HepG2 (cell line): ENCODE results near the gene ACD. TPM values are rescaled to one million over a fixed set of nuclear protein-coding genes. Genes with fewer than 3 reads are reported as not detected.

Experiments
- IRF1 ChIP-seq: sonication (generic); formaldehyde crosslinking; IDR thresholded peaks from 2 replicates; pipeline ENCODE4 v1.4.0; 2020; ENCODE audit warnings: low read depth, mild to moderate bottlenecking, missing genetic modification reagents
- RFX1 ChIP-seq: fragments of 450-650 bp; IDR thresholded peaks from 2 replicates; pipeline ENCODE4 v1.6.1; 2017
- SIX1 ChIP-seq: sonication (generic); formaldehyde crosslinking; IDR thresholded peaks from 2 replicates; pipeline ENCODE4 v1.4.0; 2020; ENCODE audit warnings: missing genetic modification reagents, borderline replicate concordance
- THAP7 ChIP-seq: sonication (generic); formaldehyde crosslinking; IDR thresholded peaks from 2 replicates; pipeline ENCODE4 v1.8.1; 2023; ENCODE audit warnings: mild to moderate bottlenecking, missing genetic modification reagents
- ZFP37 ChIP-seq: sonication (generic); formaldehyde crosslinking; IDR thresholded peaks from 2 replicates; pipeline ENCODE4 v1.4.0; 2020; ENCODE audit warnings: missing genetic modification reagents, borderline replicate concordance
- ZNF672 ChIP-seq: sonication (generic); formaldehyde crosslinking; IDR thresholded peaks from 2 replicates; pipeline ENCODE4 v1.8.1; 2022; ENCODE audit warnings: missing genetic modification reagents
- polyA plus RNA-seq, 8 experiments: library from polyadenylated mRNA; depleted of rRNA in 3 of 8; stranded (reverse) in 7 of 8; unstranded in 1 of 8; fragments of >200 nt; fragmentation: Illumina TruSeq in 4 of 8; extraction: Trizol in 4 of 8; gene quantifications; 2 replicates each; pipeline versions ENCODE4 v1.2.1 to v1.2.3, GENCODE V29; 2011 to 2016; ENCODE audit warnings: low read depth in 4 of 8, missing spikeins in 1 of 8, mixed read lengths in 1 of 8; ENCODE audit not compliant: insufficient read depth in 1 of 8
- total RNA-seq, 5 experiments: library from RNA; depleted of rRNA; stranded (reverse); fragments of >200 nt; fragmentation: Illumina TruSeq; extraction: Trizol; gene quantifications; 2 replicates each; pipeline ENCODE4 v1.2.3, GENCODE V29; 2016; ENCODE audit warnings: low read depth in 1 of 5
- TF ChIP-seq, protein P1 (sequence below): sonication (generic); formaldehyde crosslinking; conservative IDR thresholded peaks from 2 replicates; pipeline ENCODE4 v1.8.0; 2022; ENCODE audit warnings: mild to moderate bottlenecking, moderate library complexity, missing genetic modification reagents
- TF ChIP-seq, protein P2 (sequence below): sonication (generic); formaldehyde crosslinking; IDR thresholded peaks from 2 replicates; pipeline ENCODE4 v1.4.0; 2020; ENCODE audit warnings: missing genetic modification reagents
- TF ChIP-seq, protein P3 (sequence below): sonication (generic); formaldehyde crosslinking; conservative IDR thresholded peaks from 2 replicates; pipeline ENCODE4 v1.8.1; 2023; ENCODE audit warnings: missing genetic modification reagents
- TF ChIP-seq, protein P4 (sequence below), 2 experiments: fragments of 450-650 bp in 1 of 2; sonication (generic) in 1 of 2; formaldehyde crosslinking; IDR thresholded peaks; 2 replicates each; pipeline versions ENCODE4 v1.5.0 to v1.8.0; 2020 to 2022; ENCODE audit warnings: mild to moderate bottlenecking in 1 of 2, missing genetic modification reagents in 1 of 2
- TF ChIP-seq, protein P5 (sequence below): sonication (generic); formaldehyde crosslinking; IDR thresholded peaks from 2 replicates; pipeline ENCODE4 v1.9.0; 2021; ENCODE audit warnings: mild to moderate bottlenecking, missing genetic modification reagents

The ACD gene
- total and polyA plus RNA-seq, 2 of the 13 experiments (the other 11 are each of a cell fraction or from before 2014, with no cell fraction given) = 32.6 to 38.3 TPM

- TF ChIP-seq, protein P1, sequence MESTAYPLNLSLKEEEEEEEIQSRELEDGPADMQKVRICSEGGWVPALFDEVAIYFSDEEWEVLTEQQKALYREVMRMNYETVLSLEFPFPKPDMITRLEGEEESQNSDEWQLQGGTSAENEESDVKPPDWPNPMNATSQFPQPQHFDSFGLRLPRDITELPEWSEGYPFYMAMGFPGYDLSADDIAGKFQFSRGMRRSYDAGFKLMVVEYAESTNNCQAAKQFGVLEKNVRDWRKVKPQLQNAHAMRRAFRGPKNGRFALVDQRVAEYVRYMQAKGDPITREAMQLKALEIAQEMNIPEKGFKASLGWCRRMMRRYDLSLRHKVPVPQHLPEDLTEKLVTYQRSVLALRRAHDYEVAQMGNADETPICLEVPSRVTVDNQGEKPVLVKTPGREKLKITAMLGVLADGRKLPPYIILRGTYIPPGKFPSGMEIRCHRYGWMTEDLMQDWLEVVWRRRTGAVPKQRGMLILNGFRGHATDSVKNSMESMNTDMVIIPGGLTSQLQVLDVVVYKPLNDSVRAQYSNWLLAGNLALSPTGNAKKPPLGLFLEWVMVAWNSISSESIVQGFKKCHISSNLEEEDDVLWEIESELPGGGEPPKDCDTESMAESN (CRISPR knock-in tag) = peak; percentile 80; the same call in 1 of the 2 replicates
- TF ChIP-seq IRF1 (CRISPR knock-in tag) = no peak
- TF ChIP-seq, protein P2, sequence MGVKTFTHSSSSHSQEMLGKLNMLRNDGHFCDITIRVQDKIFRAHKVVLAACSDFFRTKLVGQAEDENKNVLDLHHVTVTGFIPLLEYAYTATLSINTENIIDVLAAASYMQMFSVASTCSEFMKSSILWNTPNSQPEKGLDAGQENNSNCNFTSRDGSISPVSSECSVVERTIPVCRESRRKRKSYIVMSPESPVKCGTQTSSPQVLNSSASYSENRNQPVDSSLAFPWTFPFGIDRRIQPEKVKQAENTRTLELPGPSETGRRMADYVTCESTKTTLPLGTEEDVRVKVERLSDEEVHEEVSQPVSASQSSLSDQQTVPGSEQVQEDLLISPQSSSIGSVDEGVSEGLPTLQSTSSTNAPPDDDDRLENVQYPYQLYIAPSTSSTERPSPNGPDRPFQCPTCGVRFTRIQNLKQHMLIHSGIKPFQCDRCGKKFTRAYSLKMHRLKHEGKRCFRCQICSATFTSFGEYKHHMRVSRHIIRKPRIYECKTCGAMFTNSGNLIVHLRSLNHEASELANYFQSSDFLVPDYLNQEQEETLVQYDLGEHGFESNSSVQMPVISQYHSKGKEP (CRISPR knock-in tag) = 0 out of 2 replicates have a peak, but pooled peaks have one; percentile 52
- TF ChIP-seq, protein P3, sequence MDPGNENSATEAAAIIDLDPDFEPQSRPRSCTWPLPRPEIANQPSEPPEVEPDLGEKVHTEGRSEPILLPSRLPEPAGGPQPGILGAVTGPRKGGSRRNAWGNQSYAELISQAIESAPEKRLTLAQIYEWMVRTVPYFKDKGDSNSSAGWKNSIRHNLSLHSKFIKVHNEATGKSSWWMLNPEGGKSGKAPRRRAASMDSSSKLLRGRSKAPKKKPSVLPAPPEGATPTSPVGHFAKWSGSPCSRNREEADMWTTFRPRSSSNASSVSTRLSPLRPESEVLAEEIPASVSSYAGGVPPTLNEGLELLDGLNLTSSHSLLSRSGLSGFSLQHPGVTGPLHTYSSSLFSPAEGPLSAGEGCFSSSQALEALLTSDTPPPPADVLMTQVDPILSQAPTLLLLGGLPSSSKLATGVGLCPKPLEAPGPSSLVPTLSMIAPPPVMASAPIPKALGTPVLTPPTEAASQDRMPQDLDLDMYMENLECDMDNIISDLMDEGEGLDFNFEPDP (CRISPR knock-in tag) = 0 out of 2 replicates have a peak, but pooled peaks have one; percentile 90
- TF ChIP-seq, protein P4, sequence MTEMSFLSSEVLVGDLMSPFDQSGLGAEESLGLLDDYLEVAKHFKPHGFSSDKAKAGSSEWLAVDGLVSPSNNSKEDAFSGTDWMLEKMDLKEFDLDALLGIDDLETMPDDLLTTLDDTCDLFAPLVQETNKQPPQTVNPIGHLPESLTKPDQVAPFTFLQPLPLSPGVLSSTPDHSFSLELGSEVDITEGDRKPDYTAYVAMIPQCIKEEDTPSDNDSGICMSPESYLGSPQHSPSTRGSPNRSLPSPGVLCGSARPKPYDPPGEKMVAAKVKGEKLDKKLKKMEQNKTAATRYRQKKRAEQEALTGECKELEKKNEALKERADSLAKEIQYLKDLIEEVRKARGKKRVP (CRISPR knock-in tag; IDR thresholded peaks at IDR 0.05) = no peak; a peak in 1 of 4 replicates
- TF ChIP-seq RFX1 = no peak
- no peak; the same call in none of the 2 replicates for TF ChIP-seq ZFP37
- TF ChIP-seq, protein P5, sequence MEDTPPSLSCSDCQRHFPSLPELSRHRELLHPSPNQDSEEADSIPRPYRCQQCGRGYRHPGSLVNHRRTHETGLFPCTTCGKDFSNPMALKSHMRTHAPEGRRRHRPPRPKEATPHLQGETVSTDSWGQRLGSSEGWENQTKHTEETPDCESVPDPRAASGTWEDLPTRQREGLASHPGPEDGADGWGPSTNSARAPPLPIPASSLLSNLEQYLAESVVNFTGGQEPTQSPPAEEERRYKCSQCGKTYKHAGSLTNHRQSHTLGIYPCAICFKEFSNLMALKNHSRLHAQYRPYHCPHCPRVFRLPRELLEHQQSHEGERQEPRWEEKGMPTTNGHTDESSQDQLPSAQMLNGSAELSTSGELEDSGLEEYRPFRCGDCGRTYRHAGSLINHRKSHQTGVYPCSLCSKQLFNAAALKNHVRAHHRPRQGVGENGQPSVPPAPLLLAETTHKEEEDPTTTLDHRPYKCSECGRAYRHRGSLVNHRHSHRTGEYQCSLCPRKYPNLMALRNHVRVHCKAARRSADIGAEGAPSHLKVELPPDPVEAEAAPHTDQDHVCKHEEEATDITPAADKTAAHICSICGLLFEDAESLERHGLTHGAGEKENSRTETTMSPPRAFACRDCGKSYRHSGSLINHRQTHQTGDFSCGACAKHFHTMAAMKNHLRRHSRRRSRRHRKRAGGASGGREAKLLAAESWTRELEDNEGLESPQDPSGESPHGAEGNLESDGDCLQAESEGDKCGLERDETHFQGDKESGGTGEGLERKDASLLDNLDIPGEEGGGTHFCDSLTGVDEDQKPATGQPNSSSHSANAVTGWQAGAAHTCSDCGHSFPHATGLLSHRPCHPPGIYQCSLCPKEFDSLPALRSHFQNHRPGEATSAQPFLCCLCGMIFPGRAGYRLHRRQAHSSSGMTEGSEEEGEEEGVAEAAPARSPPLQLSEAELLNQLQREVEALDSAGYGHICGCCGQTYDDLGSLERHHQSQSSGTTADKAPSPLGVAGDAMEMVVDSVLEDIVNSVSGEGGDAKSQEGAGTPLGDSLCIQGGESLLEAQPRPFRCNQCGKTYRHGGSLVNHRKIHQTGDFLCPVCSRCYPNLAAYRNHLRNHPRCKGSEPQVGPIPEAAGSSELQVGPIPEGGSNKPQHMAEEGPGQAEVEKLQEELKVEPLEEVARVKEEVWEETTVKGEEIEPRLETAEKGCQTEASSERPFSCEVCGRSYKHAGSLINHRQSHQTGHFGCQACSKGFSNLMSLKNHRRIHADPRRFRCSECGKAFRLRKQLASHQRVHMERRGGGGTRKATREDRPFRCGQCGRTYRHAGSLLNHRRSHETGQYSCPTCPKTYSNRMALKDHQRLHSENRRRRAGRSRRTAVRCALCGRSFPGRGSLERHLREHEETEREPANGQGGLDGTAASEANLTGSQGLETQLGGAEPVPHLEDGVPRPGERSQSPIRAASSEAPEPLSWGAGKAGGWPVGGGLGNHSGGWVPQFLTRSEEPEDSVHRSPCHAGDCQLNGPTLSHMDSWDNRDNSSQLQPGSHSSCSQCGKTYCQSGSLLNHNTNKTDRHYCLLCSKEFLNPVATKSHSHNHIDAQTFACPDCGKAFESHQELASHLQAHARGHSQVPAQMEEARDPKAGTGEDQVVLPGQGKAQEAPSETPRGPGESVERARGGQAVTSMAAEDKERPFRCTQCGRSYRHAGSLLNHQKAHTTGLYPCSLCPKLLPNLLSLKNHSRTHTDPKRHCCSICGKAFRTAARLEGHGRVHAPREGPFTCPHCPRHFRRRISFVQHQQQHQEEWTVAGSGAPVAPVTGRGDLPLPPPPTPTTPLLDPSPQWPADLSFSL (CRISPR knock-in tag) = no peak
- TF ChIP-seq ZNF672 = no peak
- peak; percentile 76; the same call in 1 of the 2 replicates for TF ChIP-seq THAP7 (CRISPR knock-in tag)
- no peak for TF ChIP-seq SIX1
These were observed at the start of gene ACD (continued) for GRCh38 chr16:67659675-67660563.
